Measurements from ENCODE around the gene EEF1AKMT3. TPM values are rescaled to one million over a fixed set of nuclear protein-coding genes. Genes with fewer than 3 reads are reported as not detected.

The EEF1AKMT3 gene
- total and polyA plus RNA-seq, 9 of the 15 experiments (the other 6 are each of a cell fraction or from before 2014, with no cell fraction given), result 4.1 to 17.2 (median 7.9) TPM

DNA sequence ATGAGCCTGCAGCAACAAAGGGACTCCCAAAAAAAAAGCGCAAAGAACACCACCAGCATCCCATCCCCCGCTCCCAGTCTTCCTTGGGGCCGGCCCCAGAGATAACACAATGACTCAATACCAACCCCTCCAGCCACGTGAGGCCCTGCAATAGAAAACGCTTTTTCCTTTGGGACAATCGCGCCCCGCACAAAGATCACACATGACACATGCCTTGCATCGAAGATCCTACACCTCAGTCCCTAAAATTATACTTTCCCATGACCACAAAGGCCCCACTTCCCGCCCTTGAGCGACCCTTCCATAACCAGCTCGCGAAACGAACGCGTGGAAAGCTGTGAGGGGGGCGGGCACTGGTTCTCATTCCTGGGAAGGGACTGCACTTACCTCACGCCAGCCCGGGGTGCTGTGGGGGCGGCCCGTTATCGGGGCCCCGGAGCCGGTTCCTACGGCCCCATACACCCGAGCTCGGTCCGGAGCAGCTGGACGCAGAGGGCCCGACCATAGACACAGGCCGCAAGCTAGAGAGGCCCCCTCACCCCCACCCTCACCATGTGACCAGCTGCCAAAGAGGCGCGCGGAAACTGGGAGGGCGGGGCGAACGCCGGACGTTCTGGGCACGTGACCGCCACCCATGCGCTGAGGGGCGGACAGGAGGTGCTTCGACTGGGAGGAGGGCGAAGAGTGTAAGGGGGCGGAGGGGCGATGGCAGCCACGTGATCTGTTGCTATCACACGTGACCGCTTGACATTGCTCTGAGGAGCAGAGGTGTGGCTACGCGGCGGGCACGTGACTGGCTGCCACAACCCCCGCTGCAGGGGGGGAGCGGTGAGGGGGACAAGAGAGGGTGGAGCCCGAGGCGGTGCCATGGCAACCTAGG is 20.4 kb upstream of the EEF1AKMT3 start, which contains the start of gene CDK4 (continued):
- TF ChIP-seq FOXJ3 (CRISPR knock-in tag; IDR thresholded peaks at IDR 0.05) (no peak), NFE2 (IDR thresholded peaks at IDR 0.05; ENCODE audit: low read depth) (peak; percentile 66), SIRT6 (IDR thresholded peaks at IDR 0.05; ENCODE audit: low read depth, low read length) (no peak), PHTF2 (CRISPR knock-in tag; IDR thresholded peaks at IDR 0.05) (no peak), ZNF324 (CRISPR knock-in tag; IDR thresholded peaks at IDR 0.05) (no peak), GATAD2B (IDR thresholded peaks at IDR 0.05; ENCODE audit: borderline replicate concordance) (no peak; the same call in 1 of the 2 replicates), HLTF (IDR thresholded peaks at IDR 0.05) (no peak; the same call in 1 of the 2 replicates), CBX1 (IDR thresholded peaks at IDR 0.05; ENCODE audit: low read depth) (no peak; the same call in 1 of the 2 replicates), TCFL5 (CRISPR knock-in tag; conservative IDR thresholded peaks at IDR 0.05) (no peak)
- TF ChIP-seq, protein P1, sequence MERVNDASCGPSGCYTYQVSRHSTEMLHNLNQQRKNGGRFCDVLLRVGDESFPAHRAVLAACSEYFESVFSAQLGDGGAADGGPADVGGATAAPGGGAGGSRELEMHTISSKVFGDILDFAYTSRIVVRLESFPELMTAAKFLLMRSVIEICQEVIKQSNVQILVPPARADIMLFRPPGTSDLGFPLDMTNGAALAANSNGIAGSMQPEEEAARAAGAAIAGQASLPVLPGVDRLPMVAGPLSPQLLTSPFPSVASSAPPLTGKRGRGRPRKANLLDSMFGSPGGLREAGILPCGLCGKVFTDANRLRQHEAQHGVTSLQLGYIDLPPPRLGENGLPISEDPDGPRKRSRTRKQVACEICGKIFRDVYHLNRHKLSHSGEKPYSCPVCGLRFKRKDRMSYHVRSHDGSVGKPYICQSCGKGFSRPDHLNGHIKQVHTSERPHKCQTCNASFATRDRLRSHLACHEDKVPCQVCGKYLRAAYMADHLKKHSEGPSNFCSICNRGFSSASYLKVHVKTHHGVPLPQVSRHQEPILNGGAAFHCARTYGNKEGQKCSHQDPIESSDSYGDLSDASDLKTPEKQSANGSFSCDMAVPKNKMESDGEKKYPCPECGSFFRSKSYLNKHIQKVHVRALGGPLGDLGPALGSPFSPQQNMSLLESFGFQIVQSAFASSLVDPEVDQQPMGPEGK (CRISPR knock-in tag; IDR thresholded peaks at IDR 0.05; ENCODE audit: borderline replicate concordance), result peak; percentile 67; the same call in 1 of the 2 replicates
- TF ChIP-seq, protein P2, sequence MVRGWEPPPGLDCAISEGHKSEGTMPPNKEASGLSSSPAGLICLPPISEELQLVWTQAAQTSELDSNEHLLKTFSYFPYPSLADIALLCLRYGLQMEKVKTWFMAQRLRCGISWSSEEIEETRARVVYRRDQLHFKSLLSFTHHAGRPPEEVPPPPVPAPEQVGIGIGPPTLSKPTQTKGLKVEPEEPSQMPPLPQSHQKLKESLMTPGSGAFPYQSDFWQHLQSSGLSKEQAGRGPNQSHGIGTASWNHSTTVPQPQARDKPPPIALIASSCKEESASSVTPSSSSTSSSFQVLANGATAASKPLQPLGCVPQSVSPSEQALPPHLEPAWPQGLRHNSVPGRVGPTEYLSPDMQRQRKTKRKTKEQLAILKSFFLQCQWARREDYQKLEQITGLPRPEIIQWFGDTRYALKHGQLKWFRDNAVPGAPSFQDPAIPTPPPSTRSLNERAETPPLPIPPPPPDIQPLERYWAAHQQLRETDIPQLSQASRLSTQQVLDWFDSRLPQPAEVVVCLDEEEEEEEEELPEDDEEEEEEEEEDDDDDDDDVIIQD (CRISPR knock-in tag; IDR thresholded peaks at IDR 0.05), result 0 out of 2 replicates have a peak, but pooled peaks have one; percentile 7
- TF ChIP-seq, protein P3, sequence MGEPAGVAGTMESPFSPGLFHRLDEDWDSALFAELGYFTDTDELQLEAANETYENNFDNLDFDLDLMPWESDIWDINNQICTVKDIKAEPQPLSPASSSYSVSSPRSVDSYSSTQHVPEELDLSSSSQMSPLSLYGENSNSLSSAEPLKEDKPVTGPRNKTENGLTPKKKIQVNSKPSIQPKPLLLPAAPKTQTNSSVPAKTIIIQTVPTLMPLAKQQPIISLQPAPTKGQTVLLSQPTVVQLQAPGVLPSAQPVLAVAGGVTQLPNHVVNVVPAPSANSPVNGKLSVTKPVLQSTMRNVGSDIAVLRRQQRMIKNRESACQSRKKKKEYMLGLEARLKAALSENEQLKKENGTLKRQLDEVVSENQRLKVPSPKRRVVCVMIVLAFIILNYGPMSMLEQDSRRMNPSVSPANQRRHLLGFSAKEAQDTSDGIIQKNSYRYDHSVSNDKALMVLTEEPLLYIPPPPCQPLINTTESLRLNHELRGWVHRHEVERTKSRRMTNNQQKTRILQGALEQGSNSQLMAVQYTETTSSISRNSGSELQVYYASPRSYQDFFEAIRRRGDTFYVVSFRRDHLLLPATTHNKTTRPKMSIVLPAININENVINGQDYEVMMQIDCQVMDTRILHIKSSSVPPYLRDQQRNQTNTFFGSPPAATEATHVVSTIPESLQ (CRISPR knock-in tag; IDR thresholded peaks at IDR 0.05), result peak; percentile 92
- TF ChIP-seq, protein P4, sequence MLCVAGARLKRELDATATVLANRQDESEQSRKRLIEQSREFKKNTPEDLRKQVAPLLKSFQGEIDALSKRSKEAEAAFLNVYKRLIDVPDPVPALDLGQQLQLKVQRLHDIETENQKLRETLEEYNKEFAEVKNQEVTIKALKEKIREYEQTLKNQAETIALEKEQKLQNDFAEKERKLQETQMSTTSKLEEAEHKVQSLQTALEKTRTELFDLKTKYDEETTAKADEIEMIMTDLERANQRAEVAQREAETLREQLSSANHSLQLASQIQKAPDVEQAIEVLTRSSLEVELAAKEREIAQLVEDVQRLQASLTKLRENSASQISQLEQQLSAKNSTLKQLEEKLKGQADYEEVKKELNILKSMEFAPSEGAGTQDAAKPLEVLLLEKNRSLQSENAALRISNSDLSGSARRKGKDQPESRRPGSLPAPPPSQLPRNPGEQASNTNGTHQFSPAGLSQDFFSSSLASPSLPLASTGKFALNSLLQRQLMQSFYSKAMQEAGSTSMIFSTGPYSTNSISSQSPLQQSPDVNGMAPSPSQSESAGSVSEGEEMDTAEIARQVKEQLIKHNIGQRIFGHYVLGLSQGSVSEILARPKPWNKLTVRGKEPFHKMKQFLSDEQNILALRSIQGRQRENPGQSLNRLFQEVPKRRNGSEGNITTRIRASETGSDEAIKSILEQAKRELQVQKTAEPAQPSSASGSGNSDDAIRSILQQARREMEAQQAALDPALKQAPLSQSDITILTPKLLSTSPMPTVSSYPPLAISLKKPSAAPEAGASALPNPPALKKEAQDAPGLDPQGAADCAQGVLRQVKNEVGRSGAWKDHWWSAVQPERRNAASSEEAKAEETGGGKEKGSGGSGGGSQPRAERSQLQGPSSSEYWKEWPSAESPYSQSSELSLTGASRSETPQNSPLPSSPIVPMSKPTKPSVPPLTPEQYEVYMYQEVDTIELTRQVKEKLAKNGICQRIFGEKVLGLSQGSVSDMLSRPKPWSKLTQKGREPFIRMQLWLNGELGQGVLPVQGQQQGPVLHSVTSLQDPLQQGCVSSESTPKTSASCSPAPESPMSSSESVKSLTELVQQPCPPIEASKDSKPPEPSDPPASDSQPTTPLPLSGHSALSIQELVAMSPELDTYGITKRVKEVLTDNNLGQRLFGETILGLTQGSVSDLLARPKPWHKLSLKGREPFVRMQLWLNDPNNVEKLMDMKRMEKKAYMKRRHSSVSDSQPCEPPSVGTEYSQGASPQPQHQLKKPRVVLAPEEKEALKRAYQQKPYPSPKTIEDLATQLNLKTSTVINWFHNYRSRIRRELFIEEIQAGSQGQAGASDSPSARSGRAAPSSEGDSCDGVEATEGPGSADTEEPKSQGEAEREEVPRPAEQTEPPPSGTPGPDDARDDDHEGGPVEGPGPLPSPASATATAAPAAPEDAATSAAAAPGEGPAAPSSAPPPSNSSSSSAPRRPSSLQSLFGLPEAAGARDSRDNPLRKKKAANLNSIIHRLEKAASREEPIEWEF (CRISPR knock-in tag; IDR thresholded peaks at IDR 0.05), result peak; percentile 8; the same call in 1 of the 2 replicates

Measured in K562 (cell line).